Measurements from ENCODE around the gene TMOD1.
A peak's percentile ranks its signal among the peaks of the same experiment; 100 is the strongest.

TMOD1 gene

DNA sequence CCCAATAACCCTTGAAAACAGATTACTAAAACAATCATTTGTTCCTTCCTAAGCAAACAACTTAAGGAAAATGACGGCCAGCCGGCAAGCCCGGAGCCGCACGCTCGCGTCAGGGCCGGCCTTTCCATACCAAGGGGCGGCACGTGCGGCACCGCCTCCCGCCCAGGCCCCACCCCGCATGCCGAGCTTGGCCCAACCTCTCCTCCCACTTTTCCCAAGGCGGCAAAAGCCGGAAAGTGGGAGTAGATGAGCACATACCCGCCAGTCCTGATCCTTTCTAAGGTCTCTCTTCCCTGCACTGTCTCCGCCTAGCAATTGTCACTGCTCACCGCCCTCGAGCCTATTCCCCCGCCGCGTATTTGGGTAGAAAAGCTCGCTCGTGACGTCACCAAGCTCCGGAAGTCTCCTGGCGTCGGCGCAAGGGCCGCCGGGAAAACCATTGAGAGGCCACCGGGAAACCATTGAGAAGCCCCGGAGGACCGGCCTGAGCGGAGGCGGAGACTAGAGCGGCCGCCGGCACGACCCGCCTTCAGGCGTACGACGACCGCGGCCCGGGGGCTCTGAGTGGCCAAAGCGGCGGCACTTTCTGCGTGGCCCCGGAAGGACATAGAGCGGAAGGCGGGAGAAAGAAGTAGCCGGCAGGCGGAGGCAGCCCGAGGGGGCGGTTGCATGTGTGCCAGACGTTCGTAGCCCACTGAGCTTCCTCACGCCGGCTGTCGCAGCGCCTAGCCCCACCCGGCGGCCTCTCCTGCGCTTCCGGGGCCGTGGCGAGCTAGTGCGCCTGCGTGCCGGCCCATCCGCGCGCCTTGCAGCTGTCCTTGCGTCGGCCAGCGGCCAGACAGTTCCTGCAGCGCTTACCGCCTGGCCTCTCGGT, 131.8 kb downstream of the TMOD1 start, which contains the start of the genes NCBP1 and TSTD2:
NCBP1 (plus strand) TSS at position 837 of the 874 bp plus-strand sequence. CDS start 61 bp downstream, outside the sequence.
TSTD2 (minus strand) TSS at position 384 of the 874 bp plus-strand sequence. CDS start 5,806 bp downstream, outside the sequence.
- Histone ChIP-seq H3K79me2 (ENCODE audit: insufficient read depth, low read length) (peaks cover 70% of the 10 kb centered on the region), H3K9me2 (ENCODE audit: low read depth, low read length) (no peaks in the 10 kb centered on the region), H3F3A (ENCODE audit: insufficient read depth, low read length) (no peaks in the 10 kb centered on the region), H3K9ac (ENCODE audit: low read length) (peak within 1 kb of the TSS; percentile 100), H2AFZ (ENCODE audit: low read length) (peak within 1 kb of the TSS; percentile 39; the same call in 1 of the 2 replicates), H3K9me3 (ENCODE audit: low read length) (no peaks in the 10 kb centered on the region), H4K20me1 (ENCODE audit: insufficient read depth, low read length) (no peaks in the 10 kb centered on the region), H3K27me3 (ENCODE audit: insufficient read depth, low read length) (no peaks in the 10 kb centered on the region), H3K4me3 (ENCODE audit: low read depth, low read length, poor library complexity, severe bottlenecking) (peak within 1 kb of the TSS; percentile 98), H3K4me1 (ENCODE audit: insufficient read depth, low read length, severe bottlenecking) (peaks cover 45% of the 10 kb centered on the region), H3K36me3 (ENCODE audit: insufficient read depth, low read length) (no peaks in the 10 kb centered on the region), H3K4me2 (ENCODE audit: low read length) (peak within 1 kb of the TSS; percentile 95), H3K27ac (ENCODE audit: low read depth, low read length, poor library complexity, severe bottlenecking) (peak within 1 kb of the TSS; percentile 91)
- TF ChIP-seq EZH2 (IDR thresholded peaks at IDR 0.05; ENCODE audit: borderline replicate concordance, low read length) (no peak), CTCF (IDR thresholded peaks at IDR 0.05; ENCODE audit: low read length) (no peak)

DNA sequence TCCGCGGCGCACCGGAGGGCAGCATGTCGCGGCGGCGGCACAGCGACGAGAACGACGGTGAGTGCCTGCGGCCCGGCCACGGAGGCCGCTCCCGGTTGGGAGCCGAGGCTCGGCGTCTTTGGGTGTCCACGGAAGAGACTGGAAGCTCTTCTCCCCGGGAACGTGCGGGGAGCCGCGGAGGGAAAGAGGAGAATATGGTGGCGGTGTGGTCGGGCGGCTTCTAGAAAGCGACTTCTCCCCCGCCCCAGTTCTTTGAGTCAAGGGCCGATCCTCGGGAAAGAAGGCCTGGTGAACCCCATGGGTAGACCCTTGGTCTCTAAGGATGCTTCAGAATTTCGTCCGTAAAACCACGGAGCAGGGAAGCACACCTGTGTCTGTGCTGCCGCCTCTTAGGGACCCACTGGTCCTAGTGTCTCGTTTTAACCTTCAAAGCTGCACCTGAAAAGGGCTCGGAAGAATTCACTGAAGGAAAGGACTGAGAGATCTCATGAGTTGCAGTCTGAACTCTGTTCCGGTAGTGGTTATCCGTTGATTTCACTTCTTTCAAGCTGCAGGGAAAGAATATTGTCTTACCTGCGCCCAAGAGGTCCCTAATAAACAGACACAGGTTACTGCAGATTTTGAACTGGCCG, 132.5 kb downstream of the TMOD1 start:
- Histone ChIP-seq H3K9ac (ENCODE audit: low read length) (peak overlapping the region; percentile 100), H3K4me3 (ENCODE audit: low read depth, low read length, poor library complexity, severe bottlenecking) (peak overlapping the region; percentile 98), H2AFZ (ENCODE audit: low read length) (no peak overlapping the region), H3K79me2 (ENCODE audit: insufficient read depth, low read length) (peaks cover 78% of the 10 kb centered on the region), H3F3A (ENCODE audit: insufficient read depth, low read length) (no peaks in the 10 kb centered on the region), H3K4me1 (ENCODE audit: insufficient read depth, low read length, severe bottlenecking) (peaks cover 49% of the 10 kb centered on the region), H4K20me1 (ENCODE audit: insufficient read depth, low read length) (no peaks in the 10 kb centered on the region), H3K27me3 (ENCODE audit: insufficient read depth, low read length) (no peaks in the 10 kb centered on the region), H3K4me2 (ENCODE audit: low read length) (peak overlapping the region; percentile 95), H3K27ac (ENCODE audit: low read depth, low read length, poor library complexity, severe bottlenecking) (peak overlapping the region; percentile 91), H3K9me3 (ENCODE audit: low read length) (no peaks in the 10 kb centered on the region), H3K9me2 (ENCODE audit: low read depth, low read length) (no peaks in the 10 kb centered on the region), H3K36me3 (ENCODE audit: insufficient read depth, low read length) (no peaks in the 10 kb centered on the region)
- TF ChIP-seq CTCF (IDR thresholded peaks at IDR 0.05; ENCODE audit: low read length) (no peak), EZH2 (IDR thresholded peaks at IDR 0.05; ENCODE audit: borderline replicate concordance, low read length) (no peak)

DNA sequence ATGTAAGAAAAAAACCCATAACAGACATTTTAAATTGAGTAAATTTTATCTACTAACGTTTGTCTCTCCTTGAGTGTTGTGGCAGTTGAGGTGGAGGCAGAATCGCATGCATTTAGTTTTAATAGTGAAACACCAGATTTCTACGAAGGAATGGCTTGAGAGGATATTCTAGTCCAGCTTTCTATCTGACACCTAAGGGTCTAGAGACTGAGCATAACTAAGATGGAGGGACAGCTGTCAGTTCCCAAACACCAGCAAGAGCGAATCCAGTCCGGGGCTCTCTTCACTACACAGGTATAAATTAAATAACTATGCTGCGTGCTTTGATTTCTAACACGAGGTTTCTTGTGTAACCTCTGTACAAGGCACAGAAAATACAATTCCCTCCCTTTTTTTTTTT, 133.6 kb downstream of the TMOD1 start:
- Histone ChIP-seq H3K4me2 (ENCODE audit: low read length) (peak overlapping the region; percentile 95), H3K4me1 (ENCODE audit: insufficient read depth, low read length, severe bottlenecking) (peaks cover 49% of the 10 kb centered on the region), H3K9me3 (ENCODE audit: low read length) (no peaks in the 10 kb centered on the region), H3K9me2 (ENCODE audit: low read depth, low read length) (no peaks in the 10 kb centered on the region), H3K27me3 (ENCODE audit: insufficient read depth, low read length) (no peaks in the 10 kb centered on the region), H3K36me3 (ENCODE audit: insufficient read depth, low read length) (peaks cover 7% of the 10 kb centered on the region; the same call in 1 of the 2 replicates), H3F3A (ENCODE audit: insufficient read depth, low read length) (no peaks in the 10 kb centered on the region), H3K27ac (ENCODE audit: low read depth, low read length, poor library complexity, severe bottlenecking) (no peak overlapping the region), H3K9ac (ENCODE audit: low read length) (peak overlapping the region; percentile 100), H2AFZ (ENCODE audit: low read length) (no peak overlapping the region), H3K79me2 (ENCODE audit: insufficient read depth, low read length) (peaks cover 85% of the 10 kb centered on the region), H4K20me1 (ENCODE audit: insufficient read depth, low read length) (no peaks in the 10 kb centered on the region), H3K4me3 (ENCODE audit: low read depth, low read length, poor library complexity, severe bottlenecking) (peak overlapping the region; percentile 98)
- no peak for TF ChIP-seq EZH2 (IDR thresholded peaks at IDR 0.05; ENCODE audit: borderline replicate concordance, low read length)
- TF ChIP-seq CTCF (IDR thresholded peaks at IDR 0.05; ENCODE audit: low read length), result no peak
